Tibial nerve (tissue), 4 donors: ENCODE data around the gene ANO6. TPM values are rescaled to one million over a fixed set of nuclear protein-coding genes. Genes with fewer than 3 reads are reported as not detected.

Experiments used
- DNase-seq, 2 donors: peaks; one replicate each; pipeline ENCODE4 v3.0.0-alpha.2; 2019; ENCODE audit warnings: low spot score in 2 of 2
- H3K27ac ChIP-seq, 4 donors: fragments of 200-600 bp; sonication (generic) in 3 of 4; one replicate each; pipeline ENCODE4 v1.5.1; 2017 to 2019; ENCODE audit warnings: mild to moderate bottlenecking in 1 of 4
- H3K27me3 ChIP-seq, 2 donors: fragments of 200-600 bp; sonication (generic) in 1 of 2; one replicate each; pipeline versions ENCODE4 v1.5.1 to v1.6.0; 2017 to 2019
- H3K36me3 ChIP-seq, 3 donors: fragments of 200-600 bp; sonication (generic); one replicate each; pipeline ENCODE4 v1.5.1; 2018 to 2019
- H3K4me1 ChIP-seq, 4 donors: fragments of 200-600 bp; sonication (generic) in 3 of 4; one replicate each; pipeline ENCODE4 v1.5.1; 2017 to 2019
- H3K4me3 ChIP-seq, 4 donors: fragments of 200-600 bp; sonication (generic) in 3 of 4; one replicate each; pipeline ENCODE4 v1.5.1; 2017 to 2019; ENCODE audit warnings: mild to moderate bottlenecking in 1 of 4, moderate library complexity in 1 of 4
- H3K9me3 ChIP-seq, 4 donors: fragments of 200-600 bp; sonication (generic) in 3 of 4; one replicate each; pipeline ENCODE4 v1.5.1; 2017 to 2019
- EP300 ChIP-seq, 2 donors: sonication (generic); formaldehyde crosslinking; IDR thresholded peaks; one replicate each; pipeline ENCODE4 v1.6.1; 2017; ENCODE audit warnings: antibody characterized with exemption in 2 of 2, mild to moderate bottlenecking in 1 of 2
- POLR2A ChIP-seq, 2 donors: fragments of 450-650 bp; IDR thresholded peaks; one replicate each; pipeline ENCODE4 v1.6.1; 2017; ENCODE audit warnings: antibody characterized with exemption in 2 of 2, mild to moderate bottlenecking in 2 of 2, moderate library complexity in 2 of 2
- WGBS, 2 donors: methylation state at CpG; one replicate each; pipeline ENCODE4 v1.1.5; 2018; 5-methylcytosine and 5-hydroxymethylcytosine counted together
- total RNA-seq, 4 donors: library from RNA; depleted of rRNA; stranded (reverse); fragments of >200 nt; gene quantifications; one replicate each; pipeline ENCODE4 v1.1.0, GENCODE V29; 2016
- TF ChIP-seq, protein P1 (sequence below), 5 experiments: fragments of 200-600 bp in 3 of 5; fragments of 450-650 bp in 2 of 5; sonication (generic) in 3 of 5; IDR thresholded peaks; one replicate each; pipeline ENCODE4 v1.5.1; 2016 to 2019; ENCODE audit warnings: antibody characterized with exemption in 5 of 5, mild to moderate bottlenecking in 3 of 5, moderate library complexity in 2 of 5

Gene ANO6
- total RNA-seq, 4 donors from 2014 or later, result 44.1 to 52.2 (median 45.3) TPM

GRCh38 chr12:45415393-45415817 is 199.5 kb downstream of the ANO6 start:
- whole genome bisulfite sequencing, 2 donors, result 50 to 77% methylated on average over 4 of the region's 4 CpGs
- TF ChIP-seq EP300 (IDR thresholded peaks at IDR 0.05), result no peak
- TF ChIP-seq, protein P1, sequence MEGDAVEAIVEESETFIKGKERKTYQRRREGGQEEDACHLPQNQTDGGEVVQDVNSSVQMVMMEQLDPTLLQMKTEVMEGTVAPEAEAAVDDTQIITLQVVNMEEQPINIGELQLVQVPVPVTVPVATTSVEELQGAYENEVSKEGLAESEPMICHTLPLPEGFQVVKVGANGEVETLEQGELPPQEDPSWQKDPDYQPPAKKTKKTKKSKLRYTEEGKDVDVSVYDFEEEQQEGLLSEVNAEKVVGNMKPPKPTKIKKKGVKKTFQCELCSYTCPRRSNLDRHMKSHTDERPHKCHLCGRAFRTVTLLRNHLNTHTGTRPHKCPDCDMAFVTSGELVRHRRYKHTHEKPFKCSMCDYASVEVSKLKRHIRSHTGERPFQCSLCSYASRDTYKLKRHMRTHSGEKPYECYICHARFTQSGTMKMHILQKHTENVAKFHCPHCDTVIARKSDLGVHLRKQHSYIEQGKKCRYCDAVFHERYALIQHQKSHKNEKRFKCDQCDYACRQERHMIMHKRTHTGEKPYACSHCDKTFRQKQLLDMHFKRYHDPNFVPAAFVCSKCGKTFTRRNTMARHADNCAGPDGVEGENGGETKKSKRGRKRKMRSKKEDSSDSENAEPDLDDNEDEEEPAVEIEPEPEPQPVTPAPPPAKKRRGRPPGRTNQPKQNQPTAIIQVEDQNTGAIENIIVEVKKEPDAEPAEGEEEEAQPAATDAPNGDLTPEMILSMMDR (IDR thresholded peaks at IDR 0.05), result no peak
- no peak for TF ChIP-seq POLR2A (IDR thresholded peaks at IDR 0.05)
- peak in 1 of 2 donors; percentile 13 for DNase-seq
- H3K4me3 ChIP-seq, result no peak overlapping the region
- H3K27me3 ChIP-seq, result no peaks in the 10 kb centered on the region
- peaks cover 0 to 75% (median 0%) of the 10 kb centered on the region in 3 donors for H3K36me3 ChIP-seq
- no peaks in the 10 kb centered on the region for H3K9me3 ChIP-seq
- H3K27ac ChIP-seq, result peak overlapping the region in 1 of 4 donors; percentile 53
- H3K4me1 ChIP-seq, result no peaks in the 10 kb centered on the region

GRCh38 chr12:45416126-45416525 is 200.2 kb downstream of the ANO6 start:
- Histone ChIP-seq H3K4me3 (no peak overlapping the region), H3K27me3 (no peaks in the 10 kb centered on the region), H3K36me3 (peaks cover 0 to 72% (median 0%) of the 10 kb centered on the region in 3 donors), H3K4me1 (no peaks in the 10 kb centered on the region), H3K9me3 (no peaks in the 10 kb centered on the region), H3K27ac (peak overlapping the region in 1 of 4 donors; percentile 53)
- WGBS, 2 donors, result 66 to 74% methylated on average over 2 of the region's 2 CpGs
- TF ChIP-seq, protein P1 (IDR thresholded peaks at IDR 0.05), result no peak
- TF ChIP-seq POLR2A (IDR thresholded peaks at IDR 0.05) (no peak), EP300 (IDR thresholded peaks at IDR 0.05) (no peak)
- DNase-seq, result no peak

DNA sequence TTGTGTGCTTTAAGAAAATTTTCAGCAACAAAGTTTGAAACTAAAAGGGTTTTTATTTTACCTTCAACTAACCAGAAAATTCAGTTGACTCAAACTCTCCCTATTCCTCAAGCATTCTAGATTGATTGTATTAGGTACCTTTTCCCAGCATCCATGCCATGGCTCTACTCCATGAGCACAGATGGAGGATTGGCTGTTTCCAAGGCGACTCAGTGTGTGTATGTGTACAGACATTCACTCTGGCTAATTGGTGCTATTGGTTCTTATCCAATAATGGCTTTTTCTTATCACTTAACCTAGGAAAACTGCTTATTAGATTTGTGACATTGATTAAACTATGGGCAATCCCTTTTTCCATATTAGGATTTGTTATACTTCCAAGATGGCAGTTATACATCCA is 202.6 kb downstream of the ANO6 start:
- Histone ChIP-seq H3K27ac (no peak overlapping the region), H3K9me3 (no peaks in the 10 kb centered on the region), H3K36me3 (peaks cover 0 to 63% (median 0%) of the 10 kb centered on the region in 3 donors), H3K4me1 (no peaks in the 10 kb centered on the region), H3K27me3 (no peaks in the 10 kb centered on the region), H3K4me3 (no peak overlapping the region)
- TF ChIP-seq EP300 (IDR thresholded peaks at IDR 0.05) (no peak), POLR2A (IDR thresholded peaks at IDR 0.05) (no peak)
- TF ChIP-seq, protein P1 (IDR thresholded peaks at IDR 0.05), result no peak
- WGBS, 2 donors, result 93 to 97% methylated on average over 1 of the region's 1 CpG
- DNase-seq, result no peak

DNA sequence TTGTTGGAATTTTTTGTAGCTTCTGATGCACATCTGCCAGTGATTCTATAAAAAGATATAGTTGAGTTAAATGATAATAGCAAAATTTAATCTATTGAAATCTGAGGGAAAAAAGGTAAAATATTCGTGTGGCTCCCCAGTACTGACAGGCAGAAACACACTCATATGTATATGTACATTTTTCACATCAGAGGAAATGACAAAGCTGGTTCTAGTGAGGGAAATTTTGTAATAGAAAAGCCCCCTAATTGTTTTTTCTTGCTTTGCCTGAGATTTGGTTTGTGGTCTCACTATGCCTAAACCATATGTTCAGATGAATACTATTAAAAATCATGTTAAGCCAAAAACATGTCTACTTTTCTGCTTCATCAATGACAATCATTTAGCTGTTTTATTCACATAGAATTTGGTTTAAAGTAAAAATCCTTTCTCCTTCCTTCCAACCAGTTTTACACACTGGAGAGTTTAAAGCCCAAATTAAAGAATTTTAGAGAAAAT is 203.5 kb downstream of the ANO6 start:
- no peak for DNase-seq
- no peak for TF ChIP-seq EP300 (IDR thresholded peaks at IDR 0.05)
- no peak for TF ChIP-seq POLR2A (IDR thresholded peaks at IDR 0.05)
- TF ChIP-seq, protein P1 (IDR thresholded peaks at IDR 0.05), result no peak
- H3K9me3 ChIP-seq, result no peaks in the 10 kb centered on the region
- H3K4me1 ChIP-seq, result no peaks in the 10 kb centered on the region
- WGBS, 2 donors, result 90% methylated on average over 1 of the region's 1 CpG
- no peak overlapping the region for H3K27ac ChIP-seq
- peaks cover 0 to 65% (median 0%) of the 10 kb centered on the region in 3 donors for H3K36me3 ChIP-seq
- no peak overlapping the region for H3K4me3 ChIP-seq
- no peaks in the 10 kb centered on the region for H3K27me3 ChIP-seq

- 92 to 97% methylated on average over 1 of the region's 1 CpG for WGBS, 2 donors
- H3K4me1 ChIP-seq, result no peaks in the 10 kb centered on the region
- no peak overlapping the region for H3K4me3 ChIP-seq
- H3K9me3 ChIP-seq, result no peaks in the 10 kb centered on the region
- peaks cover 0 to 57% (median 0%) of the 10 kb centered on the region in 3 donors for H3K36me3 ChIP-seq
- DNase-seq, result no peak
- TF ChIP-seq EP300 (IDR thresholded peaks at IDR 0.05), result no peak
- TF ChIP-seq, protein P1 (IDR thresholded peaks at IDR 0.05), result no peak
- H3K27me3 ChIP-seq, result no peaks in the 10 kb centered on the region
- no peak overlapping the region for H3K27ac ChIP-seq
Observed at GRCh38 chr12:45421736-45422135, 205.8 kb downstream of the ANO6 start.
